PC-3 (cell line): ENCODE results near the gene L3MBTL1.

Experiments
- CTCF ChIP-seq: fragments of 300-600 bp; sonication (generic); conservative IDR thresholded peaks from 2 replicates; pipeline ENCODE4 v1.5.1; 2017; ENCODE audit warnings: antibody characterized with exemption, low read depth, mild to moderate bottlenecking, low read length
- EZH2 ChIP-seq: fragments of 300-600 bp; sonication (generic); IDR thresholded peaks from one replicate; pipeline ENCODE4 v1.6.1; 2017; ENCODE audit warnings: antibody characterized with exemption, mild to moderate bottlenecking, low read length; ENCODE audit not compliant: unreplicated experiment

- TF ChIP-seq CTCF (no peak), EZH2 (no peak)
Observed at GRCh38 chr20:43543138-43543537, 35.6 kb downstream of the L3MBTL1 start.
